ENCODE data around the gene PODXL2. TPM values are rescaled to one million over a fixed set of nuclear protein-coding genes. Genes with fewer than 3 reads are reported as not detected.

Gene PODXL2
- total and polyA plus RNA-seq, 2 of the 8 experiments (the other 6 are each of a cell fraction or from before 2014, with no cell fraction given): 27.6 to 31.6 TPM

- no peak overlapping the region for H3K14ac ChIP-seq (ENCODE audit: insufficient read length)
- H3K9ac ChIP-seq (replicated peaks in 1 of 4; ENCODE audit: extremely low read depth in 1 of 4, low read depth in 3 of 4, low read length in 3 of 4): no peak overlapping the region
- no peak overlapping the region for H2BK20ac ChIP-seq (ENCODE audit: low read length)
- H2BK5ac ChIP-seq (ENCODE audit: low read depth, low read length): no peak overlapping the region
- H3K56ac ChIP-seq (replicated peaks; ENCODE audit: insufficient read length, low read depth, low read length): no peak overlapping the region
- H4K91ac ChIP-seq (replicated peaks; ENCODE audit: insufficient read length, low read length): no peak overlapping the region
- H3K79me2 ChIP-seq (ENCODE audit: control insufficient read depth in 1 of 2, insufficient read depth in 2 of 2, low read length in 2 of 2): no peaks in the 10 kb centered on the region
- no peaks in the 10 kb centered on the region for H3K27me3 ChIP-seq (replicated peaks in 1 of 4; ENCODE audit: control insufficient read depth in 3 of 4, extremely low read depth in 1 of 4, insufficient read depth in 3 of 4, low read length in 3 of 4)
- ChIA-PET CTCF (ENCODE audit: partially characterized antibody) (interaction anchor here (1.1 kb wide), 1 partner anchor 9 kb away, joined by 3 read pairs; no protein-coding TSS in a partner anchor), POLR2A (ENCODE audit: partially characterized antibody) (no interaction called here)
- no peak overlapping the region for H2BK120ac ChIP-seq (replicated peaks; ENCODE audit: low read depth, low read length)
- no peak overlapping the region for H3K4me2 ChIP-seq (ENCODE audit: insufficient read depth in 1 of 2, low read depth in 2 of 2, low read length in 2 of 2)
- no peaks in the 10 kb centered on the region for H3K36me3 ChIP-seq (ENCODE audit: control insufficient read depth in 2 of 4, insufficient read depth in 4 of 4, low read length in 3 of 4)
- DNase-seq (ENCODE audit: low read depth in 1 of 2, low spot score in 2 of 2): no peak
- no peak overlapping the region for H3K18ac ChIP-seq (ENCODE audit: extremely low read depth, low read length)
- H4K20me1 ChIP-seq (replicated peaks in 1 of 2; ENCODE audit: control insufficient read depth in 1 of 2, insufficient read depth in 2 of 2, low read length in 2 of 2): peaks cover 0 to 3% of the 10 kb centered on the region in 2 experiments
- WGBS, 2 experiments (ENCODE audit: extremely low coverage in 1 of 2, insufficient coverage in 1 of 2, insufficient read length in 1 of 2, insufficient replicate concordance in 2 of 2, low coverage in 1 of 2, low lambda C conversion rate in 2 of 2, missing lambda C conversion rate in 1 of 2): 89% methylated on average over 4 of the region's 4 CpGs; no CpG with 5 or more reads in 1 of the 2 experiments
- no peaks in the 10 kb centered on the region for H3K23me2 ChIP-seq (ENCODE audit: low read depth, low read length)
- H3K27ac ChIP-seq (ENCODE audit: low read depth, low read length): no peak overlapping the region
- no peak overlapping the region for H2AFZ ChIP-seq (ENCODE audit: low read length)
- H3K79me1 ChIP-seq (ENCODE audit: low read depth, low read length): peaks cover 2% of the 10 kb centered on the region; the same call in 1 of the 2 replicates
- no peaks in the 10 kb centered on the region for H3K4me1 ChIP-seq (replicated peaks in 1 of 4; ENCODE audit: control insufficient read depth in 3 of 4, insufficient read depth in 4 of 4, low read length in 3 of 4)
- H4K5ac ChIP-seq (ENCODE audit: insufficient read length, low read depth, low read length): no peak overlapping the region
- H4K8ac ChIP-seq (ENCODE audit: extremely low read depth, insufficient read depth, low read length): no peak overlapping the region
- FAIRE-seq: no peak
- no peak for TF ChIP-seq CBX5 (IDR thresholded peaks at IDR 0.05; ENCODE audit: low read depth, low read length)
- TF ChIP-seq E2F6 (IDR thresholded peaks at IDR 0.05): no peak
- no peak for TF ChIP-seq RXRA (IDR thresholded peaks at IDR 0.05; ENCODE audit: insufficient read depth, low read depth, low read length)
- no peak for TF ChIP-seq SAP30 (IDR thresholded peaks at IDR 0.05; ENCODE audit: insufficient read depth, insufficient replicate concordance, low read length)
- TF ChIP-seq NANOG (IDR thresholded peaks at IDR 0.05; ENCODE audit: insufficient read depth, low read depth, low read length, poor library complexity, severe bottlenecking): no peak
- no peak overlapping the region for H2AK5ac ChIP-seq (ENCODE audit: low read depth, low read length)
- H3K4me3 ChIP-seq (ENCODE audit: extremely low read depth in 1 of 4, insufficient read depth in 2 of 4, low read depth in 3 of 4, low read length in 4 of 4): no peak overlapping the region
- no peaks in the 10 kb centered on the region for H3K9me3 ChIP-seq (ENCODE audit: insufficient read depth in 2 of 2, low read depth in 1 of 2, low read length in 1 of 2)
- H2BK15ac ChIP-seq (ENCODE audit: low read length): no peak overlapping the region
- no peak overlapping the region for H3K23ac ChIP-seq (ENCODE audit: insufficient read length)
- no peak overlapping the region for H3K4ac ChIP-seq (replicated peaks; ENCODE audit: insufficient read length, low read depth, low read length)
- H2BK12ac ChIP-seq (ENCODE audit: low read depth, low read length): no peak overlapping the region
Measured at GRCh38 chr3:127654374-127654773, 25.4 kb downstream of the PODXL2 start.

Data from H1 (cell line).